Measurements from ENCODE around the gene DMD. TPM values are rescaled to one million over a fixed set of nuclear protein-coding genes. Genes with fewer than 3 reads are reported as not detected.

Gene DMD
- total RNA-seq, 2 donors from 2014 or later, result 19.6 to 24.9 TPM

DNA sequence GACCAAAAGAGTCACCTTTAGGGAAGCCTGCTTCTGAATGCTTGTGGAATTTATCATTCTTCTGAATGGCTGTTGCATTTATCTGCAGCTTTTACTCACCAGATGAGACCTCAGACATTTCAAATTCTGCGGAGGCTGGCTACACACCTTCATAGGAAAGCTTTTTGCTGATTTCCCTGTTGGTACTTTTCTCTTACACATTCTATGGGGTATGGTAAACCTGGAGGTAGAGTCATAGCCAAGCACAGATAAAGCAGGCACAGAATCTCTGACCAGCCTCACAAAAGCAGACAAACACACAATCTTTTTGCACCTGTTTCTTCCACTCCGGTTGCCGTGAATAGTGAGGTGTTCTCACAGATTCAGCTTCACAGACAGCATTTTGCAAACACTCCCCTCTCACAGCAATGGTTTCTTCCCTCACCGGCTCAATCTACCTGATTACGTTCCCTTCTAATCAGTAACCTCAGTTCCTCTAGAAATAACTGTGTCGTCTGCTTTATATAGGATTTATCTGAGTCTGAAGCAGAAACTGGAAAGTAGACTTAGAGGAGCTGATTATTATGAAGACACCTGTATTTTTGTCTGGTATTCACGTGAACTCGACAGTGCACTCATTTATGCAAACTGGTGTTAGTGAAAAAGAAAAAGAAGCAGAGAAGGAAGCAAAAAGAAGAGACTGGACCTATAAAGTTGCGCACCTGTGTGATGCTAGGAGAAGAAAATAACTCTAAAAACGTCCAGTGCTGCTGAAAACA, 83.1 kb downstream of the DMD start:
- H3K36me3 Mint-ChIP-seq (ENCODE audit: low read depth), result peaks cover 2% of the 10 kb centered on the region
- TF ChIP-seq, protein P1, sequence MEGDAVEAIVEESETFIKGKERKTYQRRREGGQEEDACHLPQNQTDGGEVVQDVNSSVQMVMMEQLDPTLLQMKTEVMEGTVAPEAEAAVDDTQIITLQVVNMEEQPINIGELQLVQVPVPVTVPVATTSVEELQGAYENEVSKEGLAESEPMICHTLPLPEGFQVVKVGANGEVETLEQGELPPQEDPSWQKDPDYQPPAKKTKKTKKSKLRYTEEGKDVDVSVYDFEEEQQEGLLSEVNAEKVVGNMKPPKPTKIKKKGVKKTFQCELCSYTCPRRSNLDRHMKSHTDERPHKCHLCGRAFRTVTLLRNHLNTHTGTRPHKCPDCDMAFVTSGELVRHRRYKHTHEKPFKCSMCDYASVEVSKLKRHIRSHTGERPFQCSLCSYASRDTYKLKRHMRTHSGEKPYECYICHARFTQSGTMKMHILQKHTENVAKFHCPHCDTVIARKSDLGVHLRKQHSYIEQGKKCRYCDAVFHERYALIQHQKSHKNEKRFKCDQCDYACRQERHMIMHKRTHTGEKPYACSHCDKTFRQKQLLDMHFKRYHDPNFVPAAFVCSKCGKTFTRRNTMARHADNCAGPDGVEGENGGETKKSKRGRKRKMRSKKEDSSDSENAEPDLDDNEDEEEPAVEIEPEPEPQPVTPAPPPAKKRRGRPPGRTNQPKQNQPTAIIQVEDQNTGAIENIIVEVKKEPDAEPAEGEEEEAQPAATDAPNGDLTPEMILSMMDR (conservative IDR thresholded peaks at IDR 0.05), result no peak
- Histone ChIP-seq H3K9ac (ENCODE audit: extremely low read depth, low read length, poor library complexity, severe bottlenecking) (no peak overlapping the region), H3K4me1 (ENCODE audit: control insufficient read depth, insufficient read depth, low read length) (peaks cover 3% of the 10 kb centered on the region), H3K27me3 (ENCODE audit: control insufficient read depth, insufficient read depth, low read length, poor library complexity, severe bottlenecking) (no peaks in the 10 kb centered on the region), H3K9me3 (ENCODE audit: control insufficient read depth, low read length) (no peaks in the 10 kb centered on the region), H3K36me3 (ENCODE audit: control insufficient read depth, insufficient read depth, low read length) (no peaks in the 10 kb centered on the region), H3K27ac (ENCODE audit: low read depth, low read length) (no peak overlapping the region), H3K4me3 (ENCODE audit: low read length) (no peak overlapping the region)
- H3K27ac Mint-ChIP-seq, result peak overlapping the region; percentile 95
- WGBS, 2 experiments (ENCODE audit: insufficient coverage in 1 of 2, insufficient read length in 1 of 2), result 76 to 94% methylated on average over 2 to 7 of the region's 10 CpGs
- peak; percentile 47 for DNase-seq
- H3K4me3 Mint-ChIP-seq, result peak overlapping the region; percentile 20
- no peaks in the 10 kb centered on the region for H3K27me3 Mint-ChIP-seq (ENCODE audit: insufficient read depth)
- peaks cover 30% of the 10 kb centered on the region for H3K4me1 Mint-ChIP-seq
- H3K9me3 Mint-ChIP-seq, result no peaks in the 10 kb centered on the region

DNA sequence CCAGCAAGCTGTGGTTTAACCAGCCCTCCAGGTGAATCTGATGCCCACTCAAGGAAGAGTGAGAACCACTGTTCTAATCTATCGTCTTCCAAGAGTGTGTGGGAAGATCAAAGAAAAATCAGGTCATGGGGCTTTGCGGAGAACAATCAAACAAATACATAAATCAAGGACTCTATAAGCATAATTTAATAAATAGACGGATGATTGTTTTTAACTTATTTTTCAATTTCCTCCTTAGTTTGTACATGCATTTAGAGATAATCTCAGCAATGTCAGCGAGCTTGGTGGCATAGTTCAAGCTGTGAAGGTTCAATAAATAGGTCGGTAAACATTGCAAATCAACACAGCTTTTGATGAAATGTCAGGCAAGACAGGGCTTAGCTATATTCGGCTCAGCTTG, 84.9 kb downstream of the DMD start:
- no peak overlapping the region for H3K27ac ChIP-seq (ENCODE audit: low read depth, low read length)
- H3K27ac Mint-ChIP-seq, result no peak overlapping the region
- 0 to 67% methylated on average over 1 to 4 of the region's 6 CpGs for WGBS, 2 experiments (ENCODE audit: insufficient coverage in 1 of 2, insufficient read length in 1 of 2)
- no peak overlapping the region for H3K4me3 Mint-ChIP-seq
- H3K4me3 ChIP-seq (ENCODE audit: low read length), result no peak overlapping the region
- H3K27me3 ChIP-seq (ENCODE audit: control insufficient read depth, insufficient read depth, low read length, poor library complexity, severe bottlenecking), result no peaks in the 10 kb centered on the region
- no peaks in the 10 kb centered on the region for H3K27me3 Mint-ChIP-seq (ENCODE audit: insufficient read depth)
- peaks cover 2% of the 10 kb centered on the region for H3K36me3 Mint-ChIP-seq (ENCODE audit: low read depth)
- H3K9me3 Mint-ChIP-seq, result no peaks in the 10 kb centered on the region
- no peaks in the 10 kb centered on the region for H3K36me3 ChIP-seq (ENCODE audit: control insufficient read depth, insufficient read depth, low read length)
- no peak for DNase-seq
- H3K9ac ChIP-seq (ENCODE audit: extremely low read depth, low read length, poor library complexity, severe bottlenecking), result no peak overlapping the region
- peaks cover 3% of the 10 kb centered on the region for H3K4me1 ChIP-seq (ENCODE audit: control insufficient read depth, insufficient read depth, low read length)
- no peaks in the 10 kb centered on the region for H3K9me3 ChIP-seq (ENCODE audit: control insufficient read depth, low read length)
- H3K4me1 Mint-ChIP-seq, result peaks cover 29% of the 10 kb centered on the region
- TF ChIP-seq, protein P1 (conservative IDR thresholded peaks at IDR 0.05), result no peak

DNA sequence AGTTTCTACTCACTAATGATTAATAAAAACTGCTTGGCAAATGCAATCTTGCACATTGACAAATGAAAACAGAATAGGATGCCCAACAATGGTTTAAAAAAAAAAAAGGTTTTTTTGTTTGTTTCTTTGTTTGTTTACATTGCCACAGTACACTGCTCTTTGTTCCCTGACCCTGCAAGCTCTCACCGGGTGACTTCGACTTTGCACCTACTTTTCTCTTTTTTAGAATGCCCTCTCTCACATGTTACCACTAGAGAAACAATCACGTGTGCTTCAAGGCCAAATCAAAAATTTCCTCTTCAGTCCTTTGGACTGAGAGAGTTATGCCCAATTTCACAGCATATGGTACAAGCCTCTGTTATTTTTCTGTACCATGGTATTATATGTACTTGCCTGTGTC, 101.5 kb downstream of the DMD start:
- Mint-ChIP-seq H3K4me3 (no peak overlapping the region), H3K4me1 (peaks cover 24% of the 10 kb centered on the region), H3K36me3 (ENCODE audit: low read depth) (peaks cover 11% of the 10 kb centered on the region), H3K27ac (peak overlapping the region; percentile 2), H3K9me3 (peaks cover 10% of the 10 kb centered on the region), H3K27me3 (ENCODE audit: insufficient read depth) (no peaks in the 10 kb centered on the region)
- DNase-seq, result peak; percentile 58
- H3K9ac ChIP-seq (ENCODE audit: extremely low read depth, low read length, poor library complexity, severe bottlenecking), result no peak overlapping the region
- TF ChIP-seq, protein P1 (conservative IDR thresholded peaks at IDR 0.05), result no peak
- H3K36me3 ChIP-seq (ENCODE audit: control insufficient read depth, insufficient read depth, low read length), result no peaks in the 10 kb centered on the region
- H3K4me1 ChIP-seq (ENCODE audit: control insufficient read depth, insufficient read depth, low read length), result no peaks in the 10 kb centered on the region
- WGBS, 2 experiments (ENCODE audit: insufficient coverage in 1 of 2, insufficient read length in 1 of 2), result 45% methylated on average over 3 of the region's 3 CpGs; no CpG with 5 or more reads in 1 of the 2 experiments
- no peaks in the 10 kb centered on the region for H3K9me3 ChIP-seq (ENCODE audit: control insufficient read depth, low read length)
- no peak overlapping the region for H3K27ac ChIP-seq (ENCODE audit: low read depth, low read length)
- H3K27me3 ChIP-seq (ENCODE audit: control insufficient read depth, insufficient read depth, low read length, poor library complexity, severe bottlenecking), result no peaks in the 10 kb centered on the region
- no peak overlapping the region for H3K4me3 ChIP-seq (ENCODE audit: low read length)
